IPS DF 19.7 (cell line): ENCODE data around the gene C12orf42.

Experiments
- DNase-seq: peaks from one replicate; pipeline ENCODE4 v3.0.0-alpha.2; 2013; ENCODE audit warnings: low read depth, low spot score

C12orf42 gene

DNA sequence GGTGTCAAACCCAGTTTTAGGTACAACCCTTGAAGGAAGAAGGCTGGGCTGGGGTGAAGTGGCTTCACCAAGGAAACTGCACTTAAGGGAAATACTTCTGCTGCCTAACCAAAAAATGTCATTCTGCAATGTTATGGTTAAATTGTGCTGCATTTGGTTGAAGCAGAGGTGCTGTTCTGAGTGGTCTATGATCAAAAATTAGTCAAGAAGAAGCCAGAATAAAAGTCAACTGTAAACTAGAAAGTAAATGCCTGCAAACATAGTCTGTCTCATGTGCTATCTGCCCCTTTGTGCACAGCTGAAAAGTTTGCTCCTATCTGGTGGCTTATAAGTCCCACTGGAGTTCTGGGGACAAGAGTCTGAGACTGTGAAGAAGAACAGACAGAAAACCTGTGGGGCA lies 158.8 kb downstream of the C12orf42 start:
- DNase-seq: no peak

DNA sequence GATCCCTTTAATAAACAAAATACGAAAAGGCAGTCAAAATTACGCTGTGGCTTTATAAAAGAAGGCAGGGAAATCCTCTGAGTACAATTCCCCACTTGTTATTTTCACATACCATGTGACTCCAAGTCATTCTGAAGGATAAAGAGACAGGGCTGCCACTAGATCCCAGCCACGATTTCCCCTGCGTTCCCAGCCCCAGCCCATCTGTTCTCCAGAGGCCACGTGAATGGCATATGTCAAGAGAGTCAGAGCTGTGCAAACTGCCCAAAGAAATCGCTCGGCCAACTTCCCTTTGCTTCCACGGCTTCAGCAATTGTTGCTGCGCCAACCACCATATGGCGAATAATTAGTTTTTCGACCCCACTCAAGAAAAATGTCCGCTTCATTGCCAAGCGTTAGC lies 161.3 kb downstream of the C12orf42 start:
- DNase-seq: no peak

DNA sequence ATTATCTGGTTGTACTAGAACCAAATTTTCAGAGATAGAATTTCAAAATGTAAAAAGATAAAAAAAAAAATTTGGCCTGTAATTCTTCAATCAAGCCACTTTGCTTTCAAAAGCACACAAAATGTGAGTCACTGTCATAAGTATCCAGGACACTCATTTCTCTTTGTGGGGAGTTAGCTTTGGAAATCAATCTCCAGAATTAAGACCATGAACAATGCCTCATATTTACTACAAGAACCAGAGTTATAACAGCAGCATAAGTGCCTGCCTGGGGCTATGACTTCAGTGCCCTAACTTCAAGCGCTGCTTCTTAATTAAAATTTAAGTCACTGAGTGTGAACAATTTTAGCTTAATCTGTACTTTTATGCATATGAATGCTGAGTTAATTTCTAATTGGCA lies 162.1 kb downstream of the C12orf42 start:
- DNase-seq: no peak

DNA sequence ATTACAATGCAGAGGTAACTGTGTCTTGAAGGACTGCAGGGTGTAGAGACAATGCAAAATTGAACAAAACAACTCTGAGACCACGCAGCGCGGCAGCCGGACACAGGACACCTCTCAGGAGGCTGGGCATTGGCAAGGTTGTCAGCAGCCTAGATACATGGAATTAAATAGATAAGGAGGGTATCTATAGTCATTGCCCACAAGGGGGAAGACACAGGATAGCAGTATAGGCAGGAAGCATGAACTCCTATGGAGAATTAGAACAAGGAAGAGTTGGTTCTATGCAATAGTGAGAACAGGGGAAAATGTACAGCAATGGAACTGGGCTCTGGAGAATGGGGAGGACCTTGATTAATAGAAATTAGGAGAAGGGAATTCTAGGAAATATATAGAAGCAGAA lies 164.1 kb downstream of the C12orf42 start:
- DNase-seq: no peak

DNA sequence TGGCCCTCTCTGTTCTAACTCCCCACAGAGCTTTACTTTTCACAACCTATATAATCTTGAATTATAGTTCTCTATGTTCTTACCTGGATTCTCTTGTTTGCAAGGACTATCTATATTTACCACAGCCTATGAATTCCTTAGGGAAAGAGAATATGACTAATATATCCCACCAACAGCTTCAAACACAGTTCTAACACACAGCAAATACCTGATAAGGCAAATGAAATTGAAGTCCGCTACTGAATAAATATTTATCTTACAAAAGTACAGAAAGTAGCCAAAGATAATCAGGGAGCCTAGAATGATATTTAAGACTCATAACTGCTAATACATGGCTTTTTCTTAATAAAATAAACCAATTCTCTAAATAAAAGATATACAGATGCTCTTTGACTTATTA lies 165.1 kb downstream of the C12orf42 start:
- no peak for DNase-seq

DNA sequence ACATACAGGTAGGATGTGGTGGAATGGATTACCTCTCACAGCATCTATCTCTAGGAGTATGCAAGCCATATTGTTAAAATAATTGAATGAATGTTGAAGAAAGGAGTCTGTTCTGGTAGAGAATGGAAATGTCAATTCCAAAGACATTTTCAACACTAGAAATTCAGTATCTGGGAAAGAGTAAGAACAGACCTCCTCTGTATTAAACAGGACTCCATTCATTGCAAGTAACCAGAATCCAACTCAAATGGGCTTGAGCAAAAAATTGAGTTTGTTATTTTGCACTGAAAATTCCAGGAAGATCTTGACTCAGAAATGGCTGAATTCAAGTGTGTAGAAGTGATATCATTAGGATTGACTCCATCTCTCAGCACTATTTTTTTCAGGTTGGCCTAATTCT lies 168.1 kb downstream of the C12orf42 start:
- DNase-seq: no peak

DNA sequence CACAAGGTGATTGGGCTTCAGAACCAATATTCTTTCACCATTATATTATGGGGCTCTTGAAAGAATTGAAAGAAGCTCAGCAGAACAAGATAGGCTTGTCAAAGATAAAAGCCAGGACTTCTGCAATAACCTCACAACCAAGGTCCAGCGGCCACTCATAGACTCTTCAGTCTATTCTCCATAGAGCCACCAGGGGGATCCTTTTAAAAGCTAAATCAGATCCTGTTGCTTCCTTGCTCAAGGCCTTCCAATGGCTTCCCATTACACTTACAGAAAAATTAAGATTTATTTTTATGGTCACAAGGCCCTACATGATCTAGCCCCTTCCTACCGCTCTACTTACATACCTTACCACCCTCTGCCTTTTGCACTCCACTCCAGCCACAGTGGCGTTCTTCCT lies 169.6 kb downstream of the C12orf42 start:
- DNase-seq: no peak

DNA sequence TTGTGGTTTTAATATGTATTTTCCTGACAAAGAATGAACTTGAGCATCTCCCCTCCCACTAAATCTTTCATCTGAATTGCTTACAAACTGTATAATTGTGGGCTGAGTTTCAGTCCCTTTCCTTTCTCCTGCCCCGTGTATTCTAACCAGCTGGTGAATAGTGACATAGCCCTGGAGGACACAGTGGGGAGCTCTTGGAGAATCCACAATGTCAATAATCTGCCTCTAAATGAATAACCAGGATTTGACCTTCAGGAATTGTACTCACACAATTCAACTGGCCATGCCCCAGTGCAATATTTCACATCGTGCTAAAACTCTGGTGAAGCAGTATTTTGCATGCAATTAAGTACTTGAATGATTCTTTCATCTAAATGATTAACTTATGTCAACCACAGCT lies 177.2 kb downstream of the C12orf42 start:
- DNase-seq: no peak

DNA sequence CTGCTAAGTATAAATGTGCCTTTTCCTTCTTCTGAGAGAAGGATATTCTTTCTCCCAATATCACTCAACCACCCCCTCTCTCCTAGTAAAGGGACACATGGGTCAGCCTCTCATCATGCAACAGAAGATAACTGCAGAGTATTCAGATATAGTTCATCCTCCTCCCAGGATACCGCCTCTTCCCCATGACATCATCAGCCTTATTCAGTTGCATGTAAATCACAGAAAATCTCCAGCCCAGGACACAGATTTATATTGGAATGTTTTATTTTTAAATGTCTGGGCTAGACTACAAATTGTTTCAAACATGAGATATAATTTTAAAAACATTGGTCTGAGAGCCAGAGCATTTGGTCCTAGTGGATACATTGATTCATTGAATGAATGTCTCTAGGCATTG lies 178.5 kb downstream of the C12orf42 start:
- DNase-seq: no peak

DNA sequence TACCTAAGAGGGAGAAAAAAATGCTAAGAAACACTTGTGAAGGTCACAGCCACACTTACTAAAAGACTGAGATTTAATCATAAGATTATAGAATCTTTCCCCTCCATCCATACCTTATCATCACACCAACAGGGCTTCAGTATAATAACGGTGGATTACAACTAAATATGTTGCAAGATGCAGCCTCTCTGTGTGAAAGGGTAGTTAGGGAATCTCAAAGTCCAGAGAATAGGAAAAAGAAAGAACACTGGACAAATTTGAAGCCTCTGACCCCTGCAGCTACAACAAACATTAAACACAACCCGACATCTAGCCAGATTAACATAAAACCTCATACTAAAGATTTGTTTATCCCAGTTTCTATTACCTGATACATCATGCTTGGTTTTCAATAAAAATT lies 181.0 kb downstream of the C12orf42 start:
- no peak for DNase-seq

DNA sequence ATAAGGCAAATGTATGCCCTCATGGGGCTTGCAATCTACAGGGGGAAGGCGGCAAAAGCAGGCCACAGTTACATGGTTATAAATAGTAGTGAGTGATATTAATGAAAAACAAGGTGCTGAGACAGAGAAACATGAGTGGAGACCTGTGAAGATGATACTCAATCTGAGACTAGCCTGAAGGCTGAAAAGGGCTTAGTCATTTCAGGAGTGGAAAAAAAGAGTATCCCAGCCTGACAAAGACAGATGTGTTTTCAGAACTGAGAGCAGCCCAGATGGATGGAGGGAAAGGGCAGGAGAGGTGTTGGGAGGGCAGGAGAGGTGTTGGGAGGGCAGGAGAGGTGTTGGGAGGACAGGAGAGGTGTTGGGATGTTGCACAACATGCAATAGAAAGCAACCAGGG lies 181.9 kb downstream of the C12orf42 start:
- no peak for DNase-seq

DNA sequence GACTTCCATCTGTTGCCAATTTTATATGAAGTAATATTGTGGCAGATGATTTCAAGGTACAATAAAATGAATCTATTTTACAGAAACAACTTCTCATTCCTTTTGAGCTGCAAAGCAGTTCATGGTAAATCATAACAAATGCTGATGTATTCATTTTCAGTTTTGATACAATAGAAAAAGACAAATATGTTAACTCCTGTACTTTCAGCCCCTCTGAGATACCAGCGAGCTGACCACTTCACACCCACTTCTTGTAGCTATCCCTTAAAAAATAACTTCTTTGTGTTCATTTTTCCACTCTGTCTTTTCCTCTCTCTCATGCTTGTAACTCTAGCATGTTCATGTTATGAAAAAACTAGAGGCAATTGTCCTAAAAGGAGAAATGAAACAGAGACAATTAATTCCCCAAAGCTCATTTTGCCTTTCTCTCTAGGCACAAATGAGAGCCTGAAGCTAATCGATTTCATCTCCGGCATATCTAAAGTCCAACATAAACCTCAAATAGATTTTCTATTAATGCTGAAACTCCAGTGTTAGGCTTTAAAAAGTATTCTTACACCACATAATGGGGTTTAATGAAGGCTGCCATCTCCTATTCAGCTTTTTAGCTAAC lies 182.9 kb downstream of the C12orf42 start:
- no peak for DNase-seq

DNA sequence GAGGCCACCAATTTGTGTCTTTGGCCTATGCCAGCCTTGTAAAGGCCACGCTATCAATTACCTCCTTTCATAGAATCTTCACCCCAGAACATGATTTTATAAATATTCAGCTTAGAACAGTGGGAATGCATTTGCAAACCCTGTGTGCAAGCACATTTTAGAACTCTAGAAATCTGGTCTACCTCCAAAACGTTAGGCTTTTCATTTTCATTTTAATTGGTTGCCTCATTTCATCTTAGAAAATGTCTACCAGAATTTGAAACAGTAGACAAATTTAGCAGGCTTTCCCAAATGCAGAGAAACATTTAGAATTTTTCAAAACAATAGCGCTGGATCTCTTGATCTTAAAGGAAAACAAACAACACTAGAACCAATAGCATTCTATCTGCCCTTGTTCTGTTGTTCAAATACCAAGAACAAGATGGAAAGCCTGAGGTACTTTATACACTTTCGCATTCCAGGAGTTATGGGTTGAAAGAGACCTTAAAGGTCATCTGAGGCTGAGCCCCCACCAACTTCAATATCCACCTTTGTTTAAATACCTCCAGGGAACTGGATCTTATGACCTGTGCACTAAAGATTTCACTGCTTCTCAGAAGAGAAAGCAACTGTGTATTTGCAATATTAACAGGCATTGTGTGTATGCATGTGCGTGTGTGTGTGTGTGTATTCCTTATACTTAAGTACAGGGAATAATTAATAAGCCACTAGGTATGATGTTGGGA lies 185.1 kb downstream of the C12orf42 start:
- no peak for DNase-seq

DNA sequence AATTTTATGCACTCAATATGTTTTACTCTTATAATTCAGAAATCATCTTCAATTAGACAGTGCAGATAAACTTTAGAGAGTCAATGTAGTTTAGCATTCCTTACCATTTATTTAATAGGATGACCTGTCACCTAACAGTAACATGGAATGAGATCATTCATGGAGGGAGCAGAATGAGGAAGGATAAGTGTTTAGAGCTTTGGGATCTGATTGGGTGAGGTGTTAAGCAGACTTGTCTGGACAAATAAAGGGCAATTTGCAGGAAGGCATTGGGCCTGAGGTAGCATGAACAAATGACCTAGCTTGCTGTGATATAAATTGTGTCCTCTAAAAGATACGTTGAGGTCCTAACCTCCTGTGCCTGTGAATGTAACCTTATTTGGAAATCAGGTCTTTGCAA lies 187.4 kb downstream of the C12orf42 start:
- DNase-seq: no peak

DNA sequence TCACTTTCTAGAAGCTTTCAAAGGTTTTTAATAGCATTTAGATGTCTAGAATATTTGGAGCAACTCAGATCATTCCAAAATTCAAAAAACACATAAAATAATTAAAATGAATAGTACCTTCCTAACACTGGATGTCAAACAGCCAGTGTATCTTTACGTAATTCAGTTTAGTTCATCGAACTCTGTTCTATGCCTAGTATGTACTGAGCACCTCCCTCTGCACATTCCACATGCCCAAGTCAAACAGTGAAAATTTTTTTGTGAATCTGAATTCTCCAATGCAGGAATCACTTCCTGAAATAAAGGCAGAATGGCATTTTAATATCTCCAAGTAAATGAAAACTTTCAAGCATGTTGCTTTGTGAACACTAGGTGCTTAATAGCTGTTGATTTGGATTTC lies 192.3 kb downstream of the C12orf42 start:
- no peak for DNase-seq

DNA sequence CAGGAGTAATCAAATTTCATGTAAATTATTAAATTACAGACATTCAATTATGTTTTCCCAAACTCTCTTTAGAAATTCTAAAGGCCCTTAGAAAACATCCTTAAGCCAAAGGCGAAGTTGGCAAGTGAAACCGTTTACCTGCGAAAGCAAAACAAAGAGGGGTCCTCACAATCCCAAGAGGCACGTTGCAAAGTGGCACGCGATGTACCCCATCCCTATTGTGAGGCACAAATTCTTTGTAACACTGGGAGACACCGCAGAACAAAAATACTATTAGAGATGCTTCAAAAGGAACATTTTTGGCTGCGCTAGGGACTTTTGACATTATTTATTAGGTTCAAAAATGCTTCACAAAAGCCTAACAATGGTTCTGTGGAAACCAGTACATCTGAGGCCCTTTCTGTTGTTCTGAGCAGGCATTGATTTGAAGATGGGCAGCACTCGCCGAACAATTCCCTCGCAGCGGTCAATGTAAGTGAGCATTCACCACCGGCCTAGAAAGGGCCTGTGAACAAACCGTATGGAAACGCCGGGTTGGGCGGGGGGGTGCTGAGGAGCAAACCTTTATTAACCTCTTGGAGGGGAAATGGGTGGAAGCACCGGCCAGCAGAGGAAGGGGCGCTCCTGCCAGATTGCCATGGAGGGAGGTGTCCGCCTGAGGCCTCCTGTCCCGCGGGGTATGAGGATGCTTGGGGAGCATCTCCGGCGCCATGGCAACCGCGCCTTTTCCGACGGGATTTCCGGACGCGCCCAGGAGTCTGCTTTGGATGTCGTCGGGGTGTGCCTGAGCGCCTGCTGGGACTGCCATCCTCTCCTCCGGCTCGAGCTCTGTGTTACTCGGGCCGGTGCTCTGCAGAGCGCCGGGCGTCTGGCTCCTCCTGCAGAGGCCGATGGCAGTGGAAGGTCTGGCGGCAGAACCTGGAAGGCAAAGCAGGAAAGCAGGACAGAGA lies 193.9 kb downstream of the C12orf42 start:
- peak; percentile 63 for DNase-seq

DNA sequence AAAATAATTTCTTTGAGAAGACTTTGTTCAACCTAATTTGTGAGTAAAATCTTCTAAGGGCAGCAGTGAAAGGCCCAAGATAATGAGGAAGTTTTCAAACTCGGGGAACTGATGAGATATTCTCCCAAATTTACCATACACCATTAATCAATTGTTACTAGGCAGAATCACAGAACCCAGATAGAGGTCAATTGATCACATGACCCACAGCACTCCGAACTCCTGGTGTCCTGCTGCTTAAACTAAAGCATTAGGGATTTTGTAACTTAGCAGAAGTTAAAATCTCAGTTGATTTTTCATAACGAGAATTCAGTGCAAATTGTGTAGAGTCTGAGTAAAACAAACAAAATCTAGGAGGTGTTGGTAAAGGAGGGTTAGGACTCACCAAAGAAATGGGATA lies 207.8 kb downstream of the C12orf42 start:
- DNase-seq: no peak

DNA sequence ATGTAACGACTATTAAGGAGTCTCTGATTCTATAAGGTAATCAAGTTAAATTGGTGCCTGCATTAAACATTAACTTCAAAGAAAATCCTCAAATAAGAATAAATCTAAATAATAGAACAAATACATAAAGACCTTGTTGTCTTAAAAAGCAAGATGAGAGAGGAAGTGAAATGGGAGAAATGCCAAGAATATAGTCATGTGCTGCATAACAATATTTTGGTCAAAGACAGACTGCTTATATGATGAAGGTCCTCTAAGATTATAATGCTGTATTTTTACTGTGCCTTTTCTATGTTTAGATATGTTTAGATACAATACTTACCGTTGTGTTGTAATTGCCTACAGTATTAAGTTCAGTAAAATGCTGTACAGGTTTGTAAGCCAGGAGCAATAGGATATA lies 213.6 kb downstream of the C12orf42 start:
- no peak for DNase-seq

DNA sequence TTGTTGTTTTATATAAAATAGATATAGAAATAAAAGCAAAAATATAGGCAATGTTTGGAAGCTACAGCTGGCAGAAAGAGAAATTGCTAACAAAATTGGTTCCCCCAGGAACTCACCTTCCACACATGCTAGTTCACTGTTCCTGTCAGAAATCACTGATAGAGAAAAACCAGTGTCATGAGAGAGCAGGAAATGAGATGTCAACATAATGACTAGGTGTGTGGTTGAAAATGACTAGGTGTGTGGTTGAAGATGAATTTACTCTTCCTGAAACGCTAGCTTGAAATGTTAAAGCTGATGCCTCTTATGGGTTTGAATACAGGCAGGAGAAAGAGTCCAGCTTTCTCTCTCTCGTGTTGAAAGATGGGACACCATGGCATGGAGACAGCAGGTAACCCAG lies 216.3 kb downstream of the C12orf42 start:
- no peak for DNase-seq

DNA sequence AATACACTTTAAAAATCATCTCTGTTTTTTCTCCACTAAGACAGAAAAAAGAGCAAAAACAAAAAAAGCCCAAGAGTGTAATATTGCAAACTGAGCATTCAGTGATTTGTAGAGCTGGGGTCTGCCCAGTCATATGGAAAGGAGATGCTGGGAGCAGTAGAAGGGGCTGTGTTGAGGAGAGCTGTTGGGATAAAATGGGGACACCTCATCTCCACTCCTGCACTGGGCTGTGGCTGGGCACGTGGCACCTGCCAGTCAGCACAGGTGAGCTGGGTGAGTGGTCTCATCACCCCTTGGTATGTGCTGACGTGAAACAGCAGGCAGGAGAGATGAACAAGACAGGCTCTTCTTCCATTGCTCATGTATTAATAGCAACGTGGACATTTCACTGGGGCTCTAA lies 217.4 kb downstream of the C12orf42 start:
- no peak for DNase-seq

DNA sequence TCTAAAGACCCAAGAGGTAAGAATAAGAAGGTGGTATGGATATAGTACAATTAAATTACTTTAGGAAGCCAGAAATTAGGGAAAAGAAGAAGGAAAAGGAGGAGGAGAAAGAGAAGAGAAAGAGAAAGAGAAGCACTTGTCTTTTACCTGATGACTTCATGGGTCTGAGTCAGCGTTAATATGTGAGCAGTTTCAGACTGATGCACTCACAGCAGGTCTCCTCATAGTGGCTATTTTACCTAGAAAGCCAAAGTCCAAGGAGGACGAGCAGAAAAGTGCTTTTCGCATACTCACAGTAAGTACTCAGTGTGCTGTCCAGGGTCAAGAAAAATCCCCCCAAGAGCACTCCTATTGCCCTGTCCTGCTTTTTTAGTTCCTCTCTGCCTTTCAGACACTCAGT lies 222.1 kb downstream of the C12orf42 start:
- DNase-seq: no peak

DNA sequence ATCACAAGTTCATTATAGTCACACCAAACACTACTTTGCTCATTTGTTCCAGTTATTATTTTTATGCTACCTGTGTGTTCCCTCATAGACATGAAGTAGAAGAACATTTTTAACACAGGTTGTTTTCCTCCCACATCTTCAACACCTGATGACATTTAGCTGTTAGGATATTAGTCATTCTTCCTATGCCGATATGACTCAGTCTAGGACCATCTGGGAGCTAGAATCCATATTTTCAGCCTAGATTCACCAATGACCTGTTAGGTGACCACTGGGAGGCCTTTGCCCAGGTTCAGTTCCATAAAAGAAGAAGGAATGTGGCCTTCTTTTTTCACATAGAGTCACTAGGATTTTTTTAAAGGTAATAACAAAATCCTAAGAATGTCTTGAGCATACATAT lies 222.8 kb downstream of the C12orf42 start:
- DNase-seq: no peak

DNA sequence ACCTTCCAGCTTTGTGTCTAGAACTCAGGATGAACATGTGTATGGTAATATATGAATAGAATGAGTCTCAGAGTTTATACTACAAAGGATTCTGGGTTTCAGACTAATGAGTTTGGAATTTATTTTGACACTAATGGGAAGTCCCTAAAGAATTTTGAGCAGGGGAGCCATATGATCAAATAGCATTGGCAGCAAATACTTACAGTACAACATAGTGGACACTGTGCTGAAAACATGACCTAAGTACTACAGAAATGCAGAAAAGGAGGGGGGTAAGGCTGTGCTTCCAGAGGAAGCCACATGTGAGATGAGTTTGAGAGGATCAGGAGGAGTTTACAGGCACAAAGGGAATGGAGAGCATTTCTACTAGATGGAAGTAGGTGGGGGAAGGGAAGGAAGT lies 225.8 kb downstream of the C12orf42 start:
- no peak for DNase-seq
